ENCODE results near the gene CCDC102A. TPM values are rescaled to one million over a fixed set of nuclear protein-coding genes. Genes with fewer than 3 reads are reported as not detected.

CCDC102A gene
- total and polyA plus RNA-seq, 4 donors = 12.9 to 21.9 (median 14.7) TPM

- DNase-seq = no peak
- Histone ChIP-seq H3K27ac (ENCODE audit: low read depth in 1 of 2, low read length in 2 of 2) (no peak overlapping the region), H3K9me3 (ENCODE audit: control insufficient read depth, low read length) (no peaks in the 10 kb centered on the region), H3K27me3 (ENCODE audit: control insufficient read depth in 1 of 2, insufficient read depth in 2 of 2, low read length in 1 of 2) (no peaks in the 10 kb centered on the region), H3K36me3 (ENCODE audit: control insufficient read depth in 1 of 2, insufficient read depth in 2 of 2, low read length in 1 of 2) (no peaks in the 10 kb centered on the region), H3K4me1 (ENCODE audit: control insufficient read depth in 1 of 2, insufficient read depth in 2 of 2, low read length in 2 of 2) (no peaks in the 10 kb centered on the region), H3K4me3 (ENCODE audit: low read length in 2 of 2) (no peak overlapping the region)
- WGBS, 2 donors = 75 to 84% methylated on average over 13 of the region's 13 CpGs
- no peak for ATAC-seq (ENCODE audit: low FRiP score)
- intact Hi-C loops (cut with DNase I) = no loop called here
Measured at GRCh38 chr16:57497121-57497520, 39.2 kb downstream of the CCDC102A start.

- ATAC-seq (ENCODE audit: low FRiP score) = no peak
- no peaks in the 10 kb centered on the region for H3K4me1 ChIP-seq (ENCODE audit: control insufficient read depth in 1 of 2, insufficient read depth in 2 of 2, low read length in 2 of 2)
- H3K9me3 ChIP-seq (ENCODE audit: control insufficient read depth, low read length) = no peaks in the 10 kb centered on the region
- H3K36me3 ChIP-seq (ENCODE audit: control insufficient read depth in 1 of 2, insufficient read depth in 2 of 2, low read length in 1 of 2) = no peaks in the 10 kb centered on the region
- 94 to 95% methylated on average over 4 of the region's 4 CpGs for WGBS, 2 donors
- H3K27ac ChIP-seq (ENCODE audit: low read depth in 1 of 2, low read length in 2 of 2) = no peak overlapping the region
- no peaks in the 10 kb centered on the region for H3K27me3 ChIP-seq (ENCODE audit: control insufficient read depth in 1 of 2, insufficient read depth in 2 of 2, low read length in 1 of 2)
- no peak overlapping the region for H3K4me3 ChIP-seq (ENCODE audit: low read length in 2 of 2)
- intact Hi-C loops (cut with DNase I) = no loop called here
- DNase-seq = no peak
Measured at GRCh38 chr16:57493767-57494166, 42.6 kb downstream of the CCDC102A start.

GRCh38 chr16:57489229-57489628, 47.1 kb downstream of the CCDC102A start:
- Histone ChIP-seq H3K9me3 (ENCODE audit: control insufficient read depth, low read length) (no peaks in the 10 kb centered on the region), H3K36me3 (ENCODE audit: control insufficient read depth in 1 of 2, insufficient read depth in 2 of 2, low read length in 1 of 2) (no peaks in the 10 kb centered on the region), H3K4me3 (ENCODE audit: low read length in 2 of 2) (no peak overlapping the region), H3K27ac (ENCODE audit: low read depth in 1 of 2, low read length in 2 of 2) (no peak overlapping the region), H3K4me1 (ENCODE audit: control insufficient read depth in 1 of 2, insufficient read depth in 2 of 2, low read length in 2 of 2) (no peaks in the 10 kb centered on the region), H3K27me3 (ENCODE audit: control insufficient read depth in 1 of 2, insufficient read depth in 2 of 2, low read length in 1 of 2) (no peaks in the 10 kb centered on the region)
- DNase-seq (peak in 1 of 2 donors; percentile 26), ATAC-seq (ENCODE audit: low FRiP score) (no peak)
- WGBS, 2 donors = 90 to 98% methylated on average over 5 of the region's 5 CpGs
- intact Hi-C loops (cut with DNase I) = no loop called here

GRCh38 chr16:57486858-57487834, 49.2 kb downstream of the CCDC102A start:
- intact Hi-C loops (cut with DNase I) = loop anchor here in 1 of 2 donors (2.0 kb wide), 2 partner anchors 24 to 40 kb away; partner anchors contain the start of genes CIAPIN1, COQ9 and POLR2C

GRCh38 chr16:57485916-57486857, 50.2 kb downstream of the CCDC102A start, which contains the start of gene DOK4:
Gene DOK4 (minus strand): TSS chr16:57486493. CDS start chr16:57479507, 6,986 bp downstream.
- Histone ChIP-seq H3K4me3 (ENCODE audit: low read length in 2 of 2) (peak within 1 kb of the TSS; percentile 52 to 95), H3K36me3 (ENCODE audit: control insufficient read depth in 1 of 2, insufficient read depth in 2 of 2, low read length in 1 of 2) (no peaks in the 10 kb centered on the region), H3K27ac (ENCODE audit: low read depth in 1 of 2, low read length in 2 of 2) (peak within 1 kb of the TSS; percentile 2 to 93), H3K9me3 (ENCODE audit: control insufficient read depth, low read length) (no peaks in the 10 kb centered on the region), H3K27me3 (ENCODE audit: control insufficient read depth in 1 of 2, insufficient read depth in 2 of 2, low read length in 1 of 2) (no peaks in the 10 kb centered on the region), H3K4me1 (ENCODE audit: control insufficient read depth in 1 of 2, insufficient read depth in 2 of 2, low read length in 2 of 2) (no peaks in the 10 kb centered on the region)
- intact Hi-C loops (cut with DNase I) = loop anchor here in 1 of 2 donors (2.0 kb wide), 2 partner anchors 23 to 39 kb away; partner anchors contain the start of genes CIAPIN1, COQ9 and POLR2C
- ATAC-seq (ENCODE audit: low FRiP score) = peak; percentile 94
- 1% methylated on average over 54 to 73 of the region's 73 CpGs for WGBS, 2 donors
- DNase-seq = peak; percentile 89 to 95

More at GRCh38 chr16:57486858-57487834, 49.2 kb downstream of the CCDC102A start:
- peak; percentile 16 for ATAC-seq (ENCODE audit: low FRiP score)
- Histone ChIP-seq H3K36me3 (ENCODE audit: control insufficient read depth in 1 of 2, insufficient read depth in 2 of 2, low read length in 1 of 2) (no peaks in the 10 kb centered on the region), H3K4me1 (ENCODE audit: control insufficient read depth in 1 of 2, insufficient read depth in 2 of 2, low read length in 2 of 2) (no peaks in the 10 kb centered on the region), H3K27ac (ENCODE audit: low read depth in 1 of 2, low read length in 2 of 2) (peak overlapping the region in 1 of 2 donors; percentile 64), H3K9me3 (ENCODE audit: control insufficient read depth, low read length) (no peaks in the 10 kb centered on the region), H3K4me3 (ENCODE audit: low read length in 2 of 2) (peak overlapping the region in 1 of 2 donors; percentile 52), H3K27me3 (ENCODE audit: control insufficient read depth in 1 of 2, insufficient read depth in 2 of 2, low read length in 1 of 2) (no peaks in the 10 kb centered on the region)
- peak in 1 of 2 donors; percentile 77 for DNase-seq
- 70 to 71% methylated on average over 8 of the region's 8 CpGs for WGBS, 2 donors

- Histone ChIP-seq H3K4me3 (ENCODE audit: low read length in 2 of 2) (peak overlapping the region; percentile 52 to 95), H3K9me3 (ENCODE audit: control insufficient read depth, low read length) (no peaks in the 10 kb centered on the region), H3K27ac (ENCODE audit: low read depth in 1 of 2, low read length in 2 of 2) (peak overlapping the region; percentile 8 to 93), H3K27me3 (ENCODE audit: control insufficient read depth in 1 of 2, insufficient read depth in 2 of 2, low read length in 1 of 2) (no peaks in the 10 kb centered on the region), H3K36me3 (ENCODE audit: control insufficient read depth in 1 of 2, insufficient read depth in 2 of 2, low read length in 1 of 2) (no peaks in the 10 kb centered on the region), H3K4me1 (ENCODE audit: control insufficient read depth in 1 of 2, insufficient read depth in 2 of 2, low read length in 2 of 2) (no peaks in the 10 kb centered on the region)
- 38 to 45% methylated on average over 13 to 14 of the region's 14 CpGs for WGBS, 2 donors
- ATAC-seq (ENCODE audit: low FRiP score) (peak; percentile 2), DNase-seq (peak; percentile 58 to 77)
- intact Hi-C loops (cut with DNase I) = no loop called here
Measured at GRCh38 chr16:57485091-57485915, 51.1 kb downstream of the CCDC102A start.

GRCh38 chr16:57484515-57485005, 51.8 kb downstream of the CCDC102A start:
- intact Hi-C loops (cut with DNase I) = no loop called here
- Histone ChIP-seq H3K4me3 (ENCODE audit: low read length in 2 of 2) (no peak overlapping the region), H3K36me3 (ENCODE audit: control insufficient read depth in 1 of 2, insufficient read depth in 2 of 2, low read length in 1 of 2) (no peaks in the 10 kb centered on the region), H3K27me3 (ENCODE audit: control insufficient read depth in 1 of 2, insufficient read depth in 2 of 2, low read length in 1 of 2) (no peaks in the 10 kb centered on the region), H3K4me1 (ENCODE audit: control insufficient read depth in 1 of 2, insufficient read depth in 2 of 2, low read length in 2 of 2) (no peaks in the 10 kb centered on the region), H3K27ac (ENCODE audit: low read depth in 1 of 2, low read length in 2 of 2) (peak overlapping the region in 1 of 2 donors; percentile 8), H3K9me3 (ENCODE audit: control insufficient read depth, low read length) (no peaks in the 10 kb centered on the region)
- DNase-seq (peak in 1 of 2 donors; percentile 24), ATAC-seq (ENCODE audit: low FRiP score) (no peak)
- 86 to 89% methylated on average over 8 of the region's 8 CpGs for WGBS, 2 donors
